ENCODE data around the gene IPO4. TPM values are rescaled to one million over a fixed set of nuclear protein-coding genes. Genes with fewer than 3 reads are reported as not detected.

The IPO4 gene
- total RNA-seq, 1 experiment from 2014 or later = 22.9 TPM

DNA sequence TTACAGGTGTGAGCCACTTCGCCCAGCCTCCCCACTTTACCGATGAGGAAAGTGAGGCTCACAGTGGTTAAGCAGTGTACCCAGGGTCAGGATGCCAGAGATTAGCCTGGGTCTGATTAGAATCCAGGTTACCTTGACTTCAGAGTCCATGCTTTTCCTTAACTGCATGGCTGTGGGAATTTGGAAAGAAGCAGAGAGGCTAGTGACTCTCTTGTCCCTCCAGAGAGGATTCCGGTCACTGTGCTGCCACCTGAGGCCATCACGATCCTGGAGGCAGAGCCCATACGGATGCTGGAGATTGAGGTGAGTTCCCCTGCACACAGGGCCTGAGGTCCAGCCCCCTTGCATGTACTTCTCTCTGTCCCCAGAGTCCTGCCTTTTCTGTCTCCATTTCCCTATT lies 12.0 kb downstream of the IPO4 start:
- DNase-seq (ENCODE audit: low read depth) = no peak

DNA sequence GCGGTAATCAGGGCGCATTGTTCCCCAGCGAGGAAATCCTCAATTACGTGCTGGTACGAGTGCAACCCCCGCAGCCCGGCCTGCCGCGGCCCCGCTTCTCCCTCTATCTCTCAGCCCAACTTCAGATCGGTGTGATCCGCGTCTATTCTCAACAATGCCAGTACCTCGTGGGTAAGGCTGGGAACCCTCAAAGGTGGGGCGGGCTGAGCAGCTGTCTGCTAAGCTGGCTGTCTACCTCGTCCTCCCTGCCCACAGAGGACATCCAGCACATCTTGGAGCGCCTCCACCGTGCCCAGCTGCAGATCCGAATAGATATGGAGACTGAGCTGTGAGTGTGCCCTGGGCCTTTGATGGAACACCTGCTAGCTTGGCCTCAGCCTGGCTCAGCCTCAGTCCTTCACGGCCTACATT lies 15.7 kb downstream of the IPO4 start:
- no peak for DNase-seq (ENCODE audit: low read depth)

DNA sequence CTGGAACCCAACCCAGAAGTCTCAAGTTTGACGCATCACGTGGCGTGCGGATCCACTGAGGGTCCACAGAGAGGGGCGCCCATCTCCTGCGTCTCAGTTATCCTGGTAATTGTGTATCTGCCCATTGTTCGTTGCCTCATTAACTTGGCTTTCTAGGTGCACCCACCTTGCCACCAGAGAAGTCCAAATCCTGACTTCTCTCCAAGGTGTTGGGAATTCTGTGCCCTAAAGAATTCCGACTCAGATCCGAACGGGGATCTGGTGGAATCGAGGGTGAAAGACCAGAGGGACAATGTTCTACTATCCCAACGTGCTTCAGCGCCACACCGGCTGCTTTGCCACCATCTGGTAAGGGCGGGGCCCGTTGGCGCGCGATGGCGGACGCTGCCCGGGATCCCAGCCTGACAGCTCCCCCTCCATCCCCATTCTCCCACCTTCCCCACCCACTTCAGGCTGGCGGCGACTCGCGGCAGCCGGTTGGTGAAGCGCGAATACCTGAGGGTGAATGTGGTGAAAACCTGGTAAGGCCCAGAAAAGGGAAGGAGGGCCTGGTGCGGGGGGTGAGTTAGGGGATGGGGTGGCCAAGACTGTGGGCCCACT lies 16.3 kb downstream of the IPO4 start:
- no peak for DNase-seq (ENCODE audit: low read depth)

DNA sequence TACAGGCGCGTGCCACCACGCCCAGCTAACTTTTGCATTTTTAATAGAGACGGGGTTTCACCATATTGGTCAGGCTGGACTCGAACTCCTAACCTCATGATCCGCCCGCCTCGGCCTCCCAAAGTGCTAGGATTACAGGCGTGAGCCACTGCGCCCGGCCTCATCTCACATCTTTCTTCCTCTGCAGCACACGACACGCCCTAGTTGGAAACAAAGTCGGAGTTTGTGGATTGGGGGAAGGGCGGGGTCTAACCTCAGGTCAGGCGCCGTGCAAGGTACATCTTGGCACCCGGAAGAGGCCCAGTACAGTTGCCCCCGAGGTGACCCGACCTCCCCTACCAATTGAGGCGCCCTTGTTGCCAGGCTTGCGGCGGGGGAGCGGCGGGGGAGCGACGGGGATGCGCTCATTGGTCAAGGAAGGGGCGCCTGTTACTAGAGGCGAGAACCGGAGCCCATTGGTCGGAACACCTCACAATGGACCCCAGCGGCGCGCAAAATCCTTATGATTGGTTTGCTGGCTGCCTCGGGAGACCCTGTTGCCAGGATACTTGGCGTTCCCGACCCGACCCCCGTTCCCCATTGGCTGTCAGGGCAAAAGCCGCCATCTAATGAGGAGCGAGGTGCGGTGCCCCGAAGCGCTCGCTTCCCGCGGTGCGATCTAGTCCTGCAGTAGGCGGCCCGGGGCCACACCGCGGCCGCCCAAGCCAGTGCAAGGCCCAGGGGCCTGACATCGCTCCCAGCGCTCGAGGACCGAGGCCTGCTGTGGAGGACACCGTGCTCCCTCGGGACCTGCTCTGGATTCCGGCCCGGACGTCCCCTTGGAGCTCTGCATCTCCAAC lies 17.0 kb downstream of the IPO4 start, which contains the start of gene REC8:
REC8 (plus strand) TSS at position 659 of the 839 bp plus-strand sequence. CDS start 473 bp downstream, outside the sequence.
- DNase-seq (ENCODE audit: low read depth) = no peak

DNA sequence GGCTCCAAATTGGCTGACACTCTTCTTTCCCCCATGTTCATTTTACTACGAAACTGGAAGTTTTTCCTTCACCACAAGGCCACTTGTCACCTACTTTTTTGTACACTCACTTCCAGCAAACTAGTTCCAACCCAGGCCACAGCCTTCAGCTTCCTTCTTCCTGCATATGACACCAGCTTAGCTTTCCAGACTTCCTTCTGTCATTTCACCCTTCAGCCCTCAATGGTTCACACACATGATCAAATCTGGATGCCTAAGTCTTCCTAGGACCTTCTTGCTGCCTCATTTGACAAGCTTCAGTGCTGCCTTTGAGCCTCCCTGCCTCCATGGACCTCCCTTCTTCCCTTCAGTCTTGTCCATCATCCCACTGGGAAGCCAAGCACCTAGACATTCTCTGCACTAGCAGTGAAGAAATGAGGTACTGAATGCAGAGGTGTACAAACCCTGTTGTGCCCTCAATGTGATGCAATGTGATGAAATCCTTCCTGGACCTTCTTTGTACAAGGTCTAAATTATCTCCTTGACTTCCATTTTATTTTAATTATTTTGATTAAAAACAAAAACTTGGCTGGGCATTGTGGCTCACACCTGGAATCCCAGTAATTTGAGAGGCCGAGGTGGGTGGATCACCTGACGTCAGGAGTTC lies 21.0 kb downstream of the IPO4 start:
- DNase-seq (ENCODE audit: low read depth) = no peak

DNA sequence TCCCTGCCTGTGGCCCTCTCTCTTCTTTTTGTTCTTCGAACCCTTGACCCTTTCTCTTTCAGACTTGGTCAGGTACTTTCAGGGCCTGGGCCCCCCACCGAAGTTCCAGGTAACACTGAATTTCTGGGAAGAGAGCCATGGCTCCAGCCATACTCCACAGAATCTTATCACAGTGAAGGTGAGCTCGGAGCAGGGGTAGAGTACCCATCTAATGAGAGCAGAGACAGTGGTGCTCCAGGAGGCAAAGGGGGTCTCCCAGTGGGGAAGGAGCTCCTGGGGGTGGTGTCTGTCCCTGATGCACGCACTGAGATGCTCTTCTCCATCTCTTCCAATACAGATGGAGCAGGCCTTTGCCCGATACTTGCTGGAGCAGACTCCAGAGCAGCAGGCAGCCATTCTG lies 22.8 kb downstream of the IPO4 start:
- no peak for DNase-seq (ENCODE audit: low read depth)

DNA sequence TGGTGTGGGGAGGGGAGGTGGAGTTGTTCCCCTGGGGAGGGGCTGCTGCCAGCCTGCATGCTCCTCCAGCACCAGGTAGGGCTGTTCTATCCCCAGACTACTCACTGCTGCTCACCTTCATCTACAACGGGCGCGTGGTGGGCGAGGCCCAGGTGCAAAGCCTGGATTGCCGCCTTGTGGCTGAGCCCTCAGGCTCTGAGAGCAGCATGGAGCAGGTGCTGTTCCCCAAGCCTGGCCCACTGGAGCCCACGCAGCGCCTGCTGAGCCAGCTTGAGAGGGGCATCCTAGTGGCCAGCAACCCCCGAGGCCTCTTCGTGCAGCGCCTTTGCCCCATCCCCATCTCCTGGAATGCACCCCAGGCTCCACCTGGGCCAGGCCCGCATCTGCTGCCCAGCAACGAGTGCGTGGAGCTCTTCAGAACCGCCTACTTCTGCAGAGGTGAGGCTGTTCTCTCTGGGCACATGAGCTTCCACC lies 24.1 kb downstream of the IPO4 start:
- no peak for DNase-seq (ENCODE audit: low read depth)

DNA sequence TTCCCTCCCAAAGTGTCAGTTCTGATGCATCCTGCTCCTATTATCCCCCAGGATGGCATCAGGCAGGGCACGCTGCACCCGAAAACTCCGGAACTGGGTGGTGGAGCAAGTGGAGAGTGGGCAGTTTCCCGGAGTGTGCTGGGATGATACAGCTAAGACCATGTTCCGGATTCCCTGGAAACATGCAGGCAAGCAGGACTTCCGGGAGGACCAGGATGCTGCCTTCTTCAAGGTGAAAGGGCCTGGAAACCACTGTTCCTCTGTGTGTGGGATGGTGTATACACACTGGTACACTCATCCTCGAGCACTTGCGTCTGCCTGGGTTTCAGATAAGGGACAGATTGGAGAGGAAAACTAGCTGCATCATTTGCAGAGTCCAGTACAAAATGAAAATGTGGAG lies 26.5 kb downstream of the IPO4 start:
- no peak for DNase-seq (ENCODE audit: low read depth)

DNA sequence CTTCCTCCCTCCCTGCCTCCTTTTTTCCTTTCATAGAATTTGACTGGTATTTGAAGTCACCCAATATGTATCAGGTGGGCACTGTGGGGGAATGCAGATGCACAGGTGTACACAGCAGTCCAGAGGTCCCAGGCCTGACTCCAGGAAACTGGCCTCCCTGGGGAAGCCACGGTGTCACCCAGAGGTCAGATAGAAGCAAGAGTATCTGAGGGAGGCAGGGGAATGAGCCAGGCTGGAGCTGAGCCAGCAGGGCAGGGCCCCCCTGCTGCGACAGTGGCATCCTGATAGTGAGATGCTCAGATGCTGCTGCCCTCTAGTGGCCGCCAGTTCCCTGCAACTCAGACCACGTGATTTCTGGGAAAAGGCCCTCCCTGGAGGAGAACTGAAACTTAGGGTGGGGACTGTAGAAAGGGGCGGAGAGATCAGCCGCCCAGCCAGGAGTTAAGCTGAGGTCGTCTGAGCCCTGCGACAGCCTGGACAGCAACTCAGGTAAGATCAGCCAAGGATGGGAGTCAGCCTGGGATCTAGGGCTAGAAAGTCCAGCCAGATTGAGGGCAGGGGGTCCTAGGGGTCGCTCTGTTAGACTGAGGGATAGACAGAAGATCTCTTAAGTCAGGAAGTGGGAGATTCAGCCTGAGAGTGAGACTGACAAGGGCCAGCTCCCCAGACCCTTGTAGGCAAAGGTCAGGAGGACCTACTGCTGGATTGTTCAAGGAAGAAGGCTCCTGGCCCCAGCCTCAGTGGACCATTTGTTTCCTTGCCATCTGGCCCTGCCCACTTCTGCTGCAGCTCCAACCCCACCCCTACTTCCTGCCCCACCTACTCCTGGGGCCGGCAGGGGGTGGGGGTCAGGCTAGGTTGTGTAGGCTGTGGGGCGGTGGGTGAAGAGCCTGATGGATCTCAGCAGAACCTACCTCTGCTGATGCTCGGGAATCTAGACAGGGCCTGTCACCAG lies 27.5 kb downstream of the IPO4 start, which contains the start of gene IRF9:
IRF9 (plus strand) TSS at position 416 of the 955 bp plus-strand sequence. CDS start 880 bp downstream, outside the sequence.
- DNase-seq (ENCODE audit: low read depth) = peak; percentile 92

DNA sequence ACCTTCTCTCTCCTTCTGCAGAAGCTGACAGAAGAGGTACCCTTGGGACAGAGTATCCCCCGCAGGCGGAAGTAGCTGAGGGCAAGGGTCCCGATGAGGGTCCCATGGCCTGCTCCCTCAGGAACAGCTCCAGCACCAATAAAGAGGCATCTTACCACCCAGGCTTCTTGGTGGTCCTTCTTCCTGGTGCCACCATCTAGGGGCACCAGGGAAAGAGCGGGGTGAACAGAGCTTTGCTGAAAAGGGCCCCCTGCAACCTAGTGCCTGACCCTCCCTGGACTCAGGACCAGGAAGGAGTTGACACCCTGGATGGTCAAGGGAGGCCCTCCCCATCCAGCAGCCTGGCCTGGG lies 28.1 kb downstream of the IPO4 start:
- no peak for DNase-seq (ENCODE audit: low read depth)

DNA sequence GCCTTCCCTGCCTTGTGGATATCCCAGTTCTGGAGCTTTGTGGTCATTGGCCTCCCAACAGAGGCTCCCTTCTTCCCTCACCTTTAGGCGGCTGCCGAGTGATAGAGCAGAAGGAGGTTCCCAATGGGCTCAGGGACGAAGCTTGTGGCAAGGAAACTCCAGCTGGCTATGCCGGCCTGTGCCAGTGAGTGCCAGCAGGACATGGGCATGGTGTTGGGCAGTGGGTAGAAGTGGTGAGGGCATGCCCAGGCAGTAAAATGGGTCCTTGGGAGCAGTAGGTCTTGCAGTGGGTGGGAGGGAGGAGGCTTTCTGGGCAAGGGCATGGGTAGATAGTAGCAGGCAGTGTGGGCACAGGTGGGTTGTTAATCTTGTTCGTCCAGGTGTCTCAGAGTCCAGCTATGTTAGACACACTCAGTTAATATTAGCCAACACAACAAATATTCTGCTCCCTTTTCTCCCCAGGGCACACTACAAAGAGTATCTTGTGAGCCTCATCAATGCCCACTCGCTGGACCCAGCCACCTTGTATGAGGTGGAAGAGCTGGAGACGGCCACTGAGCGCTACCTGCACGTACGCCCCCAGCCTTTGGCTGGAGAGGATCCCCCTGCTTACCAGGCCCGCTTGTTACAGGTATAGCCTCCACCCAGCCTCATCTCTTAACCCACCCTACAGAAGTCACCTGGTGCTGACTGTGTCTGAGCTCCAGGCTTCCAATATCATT lies 28.7 kb downstream of the IPO4 start:
- DNase-seq (ENCODE audit: low read depth) = no peak

DNA sequence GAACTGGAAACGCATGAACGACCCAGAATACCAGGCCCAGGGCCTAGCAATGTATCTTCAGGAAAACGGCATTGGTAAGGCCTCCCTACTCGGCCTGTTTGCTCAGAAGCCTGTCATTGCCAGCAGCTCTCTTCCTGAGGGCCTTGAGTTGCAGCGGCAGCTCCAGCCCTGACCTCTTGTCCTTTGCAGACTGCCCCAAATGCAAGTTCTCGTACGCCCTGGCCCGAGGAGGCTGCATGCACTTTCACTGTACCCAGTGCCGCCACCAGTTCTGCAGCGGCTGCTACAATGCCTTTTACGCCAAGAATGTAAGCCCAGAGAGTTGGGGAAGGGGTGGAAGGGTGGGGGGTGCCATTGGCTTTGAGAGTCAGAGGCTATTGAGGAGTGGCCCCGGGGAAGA lies 31.3 kb downstream of the IPO4 start:
- DNase-seq (ENCODE audit: low read depth) = no peak

DNA sequence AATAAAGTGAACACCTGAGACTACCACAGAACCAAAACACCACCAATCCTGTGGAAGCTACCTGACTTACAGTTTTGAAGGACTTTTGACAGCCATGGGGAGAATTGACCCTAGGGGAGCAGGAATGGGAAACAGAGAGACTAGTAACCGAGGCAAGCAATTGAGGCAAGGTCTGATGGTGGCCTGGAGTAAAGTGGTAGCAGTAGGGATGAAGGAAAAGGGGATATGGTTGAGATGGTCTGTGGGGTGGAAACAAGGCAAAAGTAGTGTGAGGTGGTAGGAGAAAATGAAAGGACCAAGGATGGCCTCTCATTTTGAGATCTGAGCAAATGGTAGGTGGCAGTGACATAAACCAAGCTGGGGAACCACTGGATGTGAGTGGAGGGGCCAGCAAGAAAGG lies 31.8 kb downstream of the IPO4 start:
- no peak for DNase-seq (ENCODE audit: low read depth)

DNA sequence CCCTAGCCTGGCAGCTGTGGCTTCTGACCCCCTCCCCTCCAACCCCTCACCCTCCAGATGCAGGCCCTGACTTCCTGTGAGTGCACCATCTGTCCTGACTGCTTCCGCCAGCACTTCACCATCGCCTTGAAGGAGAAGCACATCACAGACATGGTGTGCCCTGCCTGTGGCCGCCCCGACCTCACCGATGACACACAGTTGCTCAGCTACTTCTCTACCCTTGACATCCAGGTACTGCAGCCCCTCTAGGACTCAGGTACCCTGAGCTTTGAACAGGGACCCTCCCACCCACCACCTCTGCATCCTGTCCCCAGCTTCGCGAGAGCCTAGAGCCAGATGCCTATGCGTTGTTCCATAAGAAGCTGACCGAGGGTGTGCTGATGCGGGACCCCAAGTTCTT lies 33.5 kb downstream of the IPO4 start:
- no peak for DNase-seq (ENCODE audit: low read depth)

DNA sequence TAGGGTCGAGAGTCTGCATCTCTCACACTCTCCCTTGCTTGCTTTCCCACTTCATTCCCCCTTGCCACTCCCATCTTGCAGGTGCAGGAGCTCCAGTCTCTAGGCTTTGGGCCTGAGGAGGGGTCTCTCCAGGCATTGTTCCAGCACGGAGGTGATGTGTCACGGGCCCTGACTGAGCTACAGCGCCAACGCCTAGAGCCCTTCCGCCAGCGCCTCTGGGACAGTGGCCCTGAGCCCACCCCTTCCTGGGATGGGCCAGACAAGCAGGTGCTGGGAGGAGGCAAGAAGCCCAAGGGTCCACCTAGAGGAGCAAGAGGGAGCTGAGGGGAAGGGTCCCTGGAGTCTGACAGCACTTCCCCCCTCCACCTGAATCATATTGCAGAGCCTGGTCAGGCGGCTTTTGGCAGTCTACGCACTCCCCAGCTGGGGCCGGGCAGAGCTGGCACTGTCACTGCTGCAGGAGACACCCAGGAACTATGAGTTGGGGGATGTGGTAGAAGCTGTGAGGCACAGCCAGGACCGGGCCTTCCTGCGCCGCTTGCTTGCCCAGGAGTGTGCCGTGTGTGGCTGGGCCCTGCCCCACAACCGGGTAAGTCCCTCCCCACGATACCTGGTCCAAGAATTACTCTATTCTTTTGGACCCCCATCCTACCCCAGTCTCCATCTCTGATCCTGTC lies 37.1 kb downstream of the IPO4 start:
- no peak for DNase-seq (ENCODE audit: low read depth)

DNA sequence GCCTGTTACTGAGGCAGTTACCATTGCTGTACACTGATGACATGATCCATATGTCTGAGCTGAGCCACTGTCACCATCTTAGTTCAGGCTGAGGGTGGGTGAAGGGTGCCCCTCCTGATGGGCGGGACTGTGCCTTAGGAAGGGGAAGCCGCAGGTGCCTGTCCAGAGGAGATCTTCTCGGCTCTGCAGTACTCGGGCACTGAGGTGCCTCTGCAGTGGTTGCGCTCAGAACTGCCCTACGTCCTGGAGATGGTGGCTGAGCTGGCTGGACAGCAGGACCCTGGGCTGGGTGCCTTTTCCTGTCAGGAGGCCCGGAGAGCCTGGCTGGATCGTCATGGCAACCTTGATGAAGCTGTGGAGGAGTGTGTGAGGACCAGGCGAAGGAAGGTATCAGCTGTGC lies 37.6 kb downstream of the IPO4 start:
- DNase-seq (ENCODE audit: low read depth) = no peak

DNA sequence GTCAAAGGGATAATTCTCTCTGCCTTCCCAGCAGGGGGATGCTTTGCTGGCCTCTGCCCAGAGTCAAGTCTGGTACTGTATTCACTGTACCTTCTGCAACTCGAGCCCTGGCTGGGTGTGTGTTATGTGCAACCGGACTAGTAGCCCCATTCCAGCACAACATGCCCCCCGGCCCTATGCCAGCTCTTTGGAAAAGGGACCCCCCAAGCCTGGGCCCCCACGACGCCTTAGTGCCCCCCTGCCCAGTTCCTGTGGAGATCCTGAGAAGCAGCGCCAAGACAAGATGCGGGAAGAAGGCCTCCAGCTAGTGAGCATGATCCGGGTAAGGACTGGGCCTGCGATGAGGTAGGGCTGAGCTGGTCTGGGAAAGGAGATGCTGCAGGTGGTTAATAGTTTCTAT lies 38.0 kb downstream of the IPO4 start:
- DNase-seq (ENCODE audit: low read depth) = no peak

DNA sequence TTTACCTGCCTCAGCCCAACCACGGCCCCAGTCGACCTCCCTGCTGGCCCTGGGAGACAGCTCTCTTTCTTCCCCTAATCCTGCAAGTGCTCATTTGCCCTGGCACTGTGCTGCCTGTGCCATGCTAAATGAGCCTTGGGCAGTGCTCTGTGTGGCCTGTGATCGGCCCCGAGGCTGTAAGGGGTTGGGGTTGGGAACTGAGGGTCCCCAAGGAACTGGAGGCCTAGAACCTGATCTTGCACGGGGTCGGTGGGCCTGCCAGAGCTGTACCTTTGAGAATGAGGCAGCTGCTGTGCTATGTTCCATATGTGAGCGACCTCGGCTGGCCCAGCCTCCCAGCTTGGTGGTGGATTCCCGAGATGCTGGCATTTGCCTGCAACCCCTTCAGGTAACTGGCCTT lies 38.6 kb downstream of the IPO4 start:
- DNase-seq (ENCODE audit: low read depth) = no peak

DNA sequence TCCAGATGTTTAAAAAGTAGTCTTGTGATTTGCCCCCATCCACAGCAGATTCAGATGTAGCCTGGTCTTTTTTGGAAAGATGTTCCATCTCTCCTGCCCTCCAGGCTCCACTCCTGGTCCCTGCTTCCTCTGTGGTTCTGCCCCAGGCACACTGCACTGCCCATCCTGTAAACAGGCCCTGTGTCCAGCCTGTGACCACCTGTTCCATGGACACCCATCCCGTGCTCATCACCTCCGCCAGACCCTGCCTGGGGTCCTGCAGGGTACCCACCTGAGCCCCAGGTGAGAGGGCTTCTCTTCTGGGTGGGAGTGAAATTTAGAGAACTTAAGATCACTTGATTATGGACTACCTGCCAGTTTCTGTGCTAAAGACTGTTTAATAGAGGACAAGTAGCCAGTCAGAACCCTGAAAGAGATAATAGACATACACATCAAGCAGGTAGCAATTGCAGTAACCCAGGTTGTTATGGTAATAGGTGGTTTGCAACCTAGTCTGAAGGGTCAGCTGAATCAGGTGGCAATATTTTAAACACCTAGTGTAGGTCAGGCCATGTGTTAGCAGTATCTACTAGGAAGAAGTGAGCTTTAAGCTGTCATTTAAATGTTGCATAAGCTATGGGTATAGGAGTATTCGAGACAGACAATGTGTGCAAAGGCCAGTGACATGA lies 39.2 kb downstream of the IPO4 start:
- DNase-seq (ENCODE audit: low read depth) = no peak
